Uterus (tissue), 4 donors: ENCODE data around the gene ARL6IP4. TPM values are rescaled to one million over a fixed set of nuclear protein-coding genes. Genes with fewer than 3 reads are reported as not detected.
A peak's percentile ranks its signal among the peaks of the same experiment; 100 is the strongest.

Source experiments
- DNase-seq, 2 donors: peaks; one replicate each; pipeline ENCODE4 v3.0.0-alpha.2; 2019 to 2020
- H3K27ac ChIP-seq, 2 donors: fragments of 200-600 bp; sonication (generic); 1 replicate in 1 of 2; 2 replicates in 1 of 2; pipeline ENCODE4 v1.5.1; 2016 to 2018
- H3K27me3 ChIP-seq, 2 donors: fragments of 200-600 bp; sonication (generic); one replicate each; pipeline ENCODE4 v1.5.1; 2018 to 2019; ENCODE audit warnings: control low read depth in 1 of 2
- H3K36me3 ChIP-seq, 2 donors: fragments of 200-600 bp; sonication (generic); one replicate each; pipeline ENCODE4 v1.5.1; 2019; ENCODE audit warnings: control low read depth in 1 of 2
- H3K4me1 ChIP-seq, 2 donors: fragments of 200-600 bp; sonication (generic); one replicate each; pipeline ENCODE4 v1.5.1; 2018 to 2019; ENCODE audit warnings: control low read depth in 1 of 2
- H3K4me3 ChIP-seq, 2 donors: fragments of 200-600 bp; sonication (generic); 1 replicate in 1 of 2; 2 replicates in 1 of 2; pipeline ENCODE4 v1.5.1; 2018 to 2019; ENCODE audit warnings: mild to moderate bottlenecking in 1 of 2
- H3K9me3 ChIP-seq, 2 donors: fragments of 200-600 bp; sonication (generic); one replicate each; pipeline ENCODE4 v1.5.1; 2019; ENCODE audit warnings: control low read depth in 1 of 2
- CTCF ChIP-seq, 4 experiments: fragments of 200-600 bp in 2 of 4; fragments of 450-650 bp in 2 of 4; sonication (generic) in 2 of 4; IDR thresholded peaks; one replicate each; pipeline ENCODE4 v1.5.1; 2016 to 2019; ENCODE audit warnings: antibody characterized with exemption in 4 of 4, mild to moderate bottlenecking in 2 of 4, moderate library complexity in 1 of 4
- POLR2A ChIP-seq, 2 donors: fragments of 450-650 bp; IDR thresholded peaks; one replicate each; pipeline ENCODE4 v1.6.1; 2016; ENCODE audit warnings: antibody characterized with exemption in 2 of 2, mild to moderate bottlenecking in 1 of 2, moderate library complexity in 1 of 2
- intact Hi-C: fragments of 100-400 bp; cut with DNase I; formaldehyde crosslinking; loops from one replicate; pipeline ENCODE4 v1.15.1; 2023; ENCODE audit warnings: low total_unique reads
- total RNA-seq, 4 donors: library from RNA; depleted of rRNA in 3 of 4; stranded (reverse); fragments of >200 nt in 3 of 4; gene quantifications; one replicate each; pipeline versions ENCODE4 v1.1.0 to v1.2.4, GENCODE V29; 2014 to 2023
- donor health status: DM: yes; HTN: yes; CAD: no.

Gene ARL6IP4
- total RNA-seq, 4 donors from 2014 or later = 85.9 to 314 (median 207) TPM

GRCh38 chr12:122947352-122947792 is 33.1 kb upstream of the ARL6IP4 start:
- Histone ChIP-seq H3K36me3 (no peaks in the 10 kb centered on the region), H3K4me1 (no peaks in the 10 kb centered on the region), H3K27me3 (no peaks in the 10 kb centered on the region), H3K27ac (peak overlapping the region; percentile 64 to 65), H3K4me3 (no peak overlapping the region), H3K9me3 (no peaks in the 10 kb centered on the region)
- intact Hi-C loops = no loop called here
- peak in 1 of 2 donors; percentile 44 for DNase-seq
- TF ChIP-seq CTCF (IDR thresholded peaks at IDR 0.05) (no peak), POLR2A (IDR thresholded peaks at IDR 0.05) (no peak)

- no peak for DNase-seq
- intact Hi-C loops = no loop called here
- H3K36me3 ChIP-seq = no peaks in the 10 kb centered on the region
- no peak for TF ChIP-seq POLR2A (IDR thresholded peaks at IDR 0.05)
- no peak for TF ChIP-seq CTCF (IDR thresholded peaks at IDR 0.05)
- H3K4me3 ChIP-seq = no peak overlapping the region
- no peaks in the 10 kb centered on the region for H3K27me3 ChIP-seq
- no peaks in the 10 kb centered on the region for H3K4me1 ChIP-seq
- H3K27ac ChIP-seq = peak overlapping the region in 1 of 2 donors; percentile 64
- H3K9me3 ChIP-seq = no peaks in the 10 kb centered on the region
Measured at GRCh38 chr12:122948605-122949004, 31.9 kb upstream of the ARL6IP4 start.

DNA sequence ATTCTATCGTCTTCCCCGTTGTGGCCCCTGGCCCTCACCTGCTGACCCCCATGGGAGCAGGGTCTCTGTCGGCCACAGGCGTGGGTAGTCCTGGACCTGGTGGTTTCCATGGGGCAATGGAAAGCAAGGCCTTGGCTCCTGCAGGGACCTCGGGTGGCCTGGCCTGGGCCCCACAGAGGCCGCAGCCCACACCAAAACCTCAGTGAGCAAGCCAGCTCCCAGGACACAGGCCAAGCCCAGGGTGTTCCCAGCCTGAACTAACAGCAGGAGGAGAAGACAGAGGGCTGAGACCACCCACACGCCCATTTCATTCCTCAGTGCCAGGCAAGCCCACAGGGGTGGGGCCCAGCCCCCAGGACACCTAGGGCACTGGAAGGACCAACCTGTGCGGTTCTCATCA is 31.1 kb upstream of the ARL6IP4 start:
- TF ChIP-seq CTCF (IDR thresholded peaks at IDR 0.05) (no peak), POLR2A (IDR thresholded peaks at IDR 0.05) (no peak)

GRCh38 chr12:122949816-122950675 is 30.4 kb upstream of the ARL6IP4 start:
- no peaks in the 10 kb centered on the region for H3K36me3 ChIP-seq
- no peaks in the 10 kb centered on the region for H3K4me1 ChIP-seq
- no peak for TF ChIP-seq CTCF (IDR thresholded peaks at IDR 0.05)
- no peak for TF ChIP-seq POLR2A (IDR thresholded peaks at IDR 0.05)
- no peak overlapping the region for H3K4me3 ChIP-seq
- H3K27me3 ChIP-seq = no peaks in the 10 kb centered on the region
- DNase-seq = no peak
- no peaks in the 10 kb centered on the region for H3K9me3 ChIP-seq
- intact Hi-C loops = loop anchor here (5.0 kb wide), 1 partner anchor 158 kb away; no protein-coding TSS in a partner anchor
- no peak overlapping the region for H3K27ac ChIP-seq

More for the DNA sequence above, 31.1 kb upstream of the ARL6IP4 start:
- H3K27ac ChIP-seq = no peak overlapping the region
- no peaks in the 10 kb centered on the region for H3K9me3 ChIP-seq
- intact Hi-C loops = no loop called here
- no peak overlapping the region for H3K4me3 ChIP-seq
- H3K4me1 ChIP-seq = no peaks in the 10 kb centered on the region
- H3K36me3 ChIP-seq = no peaks in the 10 kb centered on the region
- DNase-seq = no peak
- H3K27me3 ChIP-seq = no peaks in the 10 kb centered on the region

- intact Hi-C loops = loop anchor here (5.0 kb wide), 1 partner anchor 159 kb away; no protein-coding TSS in a partner anchor
- no peak for TF ChIP-seq CTCF (IDR thresholded peaks at IDR 0.05)
- no peak for TF ChIP-seq POLR2A (IDR thresholded peaks at IDR 0.05)
Measured at GRCh38 chr12:122951406-122951805, 29.1 kb upstream of the ARL6IP4 start.

More at GRCh38 chr12:122951406-122951805, 29.1 kb upstream of the ARL6IP4 start:
- no peak for DNase-seq
- Histone ChIP-seq H3K27ac (no peak overlapping the region), H3K9me3 (no peaks in the 10 kb centered on the region), H3K36me3 (no peaks in the 10 kb centered on the region), H3K27me3 (no peaks in the 10 kb centered on the region), H3K4me3 (no peak overlapping the region), H3K4me1 (no peaks in the 10 kb centered on the region)
